B cell (primary cell): Measurements from ENCODE around the gene TADA3.

Source experiments
- EZH2 ChIP-seq: IDR thresholded peaks from 2 replicates; pipeline ENCODE4 v1.6.1; 2012; ENCODE audit warnings: borderline replicate concordance, low read depth, mild to moderate bottlenecking, moderate library complexity, low read length; ENCODE audit not compliant: insufficient read depth, poor library complexity, severe bottlenecking
- TF ChIP-seq, protein P1 (sequence below): fragments of 200-600 bp; IDR thresholded peaks from one replicate; pipeline ENCODE4 v1.8.0; 2022; ENCODE audit warnings: antibody characterized with exemption, mild to moderate bottlenecking

DNA sequence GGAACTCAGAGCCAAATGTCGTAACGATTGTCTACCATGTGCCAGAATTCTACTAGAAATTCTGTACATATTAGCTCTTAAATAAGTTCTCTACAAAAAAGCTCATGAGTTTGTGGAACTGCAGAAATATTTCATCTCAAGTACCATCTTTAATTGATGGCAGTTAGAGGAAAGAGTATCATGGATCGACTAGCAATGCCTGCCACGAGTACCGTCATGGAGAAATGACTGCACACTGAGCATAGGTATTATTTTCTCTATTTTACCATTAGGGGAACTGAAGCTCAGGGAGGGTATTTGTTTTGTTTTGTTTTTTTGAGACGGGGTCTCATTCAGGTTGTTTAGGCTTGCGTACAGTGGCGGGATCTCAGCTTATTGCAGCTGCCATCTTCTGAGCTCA lies 48.7 kb upstream of the TADA3 start:
- TF ChIP-seq, protein P1, sequence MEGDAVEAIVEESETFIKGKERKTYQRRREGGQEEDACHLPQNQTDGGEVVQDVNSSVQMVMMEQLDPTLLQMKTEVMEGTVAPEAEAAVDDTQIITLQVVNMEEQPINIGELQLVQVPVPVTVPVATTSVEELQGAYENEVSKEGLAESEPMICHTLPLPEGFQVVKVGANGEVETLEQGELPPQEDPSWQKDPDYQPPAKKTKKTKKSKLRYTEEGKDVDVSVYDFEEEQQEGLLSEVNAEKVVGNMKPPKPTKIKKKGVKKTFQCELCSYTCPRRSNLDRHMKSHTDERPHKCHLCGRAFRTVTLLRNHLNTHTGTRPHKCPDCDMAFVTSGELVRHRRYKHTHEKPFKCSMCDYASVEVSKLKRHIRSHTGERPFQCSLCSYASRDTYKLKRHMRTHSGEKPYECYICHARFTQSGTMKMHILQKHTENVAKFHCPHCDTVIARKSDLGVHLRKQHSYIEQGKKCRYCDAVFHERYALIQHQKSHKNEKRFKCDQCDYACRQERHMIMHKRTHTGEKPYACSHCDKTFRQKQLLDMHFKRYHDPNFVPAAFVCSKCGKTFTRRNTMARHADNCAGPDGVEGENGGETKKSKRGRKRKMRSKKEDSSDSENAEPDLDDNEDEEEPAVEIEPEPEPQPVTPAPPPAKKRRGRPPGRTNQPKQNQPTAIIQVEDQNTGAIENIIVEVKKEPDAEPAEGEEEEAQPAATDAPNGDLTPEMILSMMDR, result no peak
- TF ChIP-seq EZH2, result no peak
